Fibroblast of mammary gland (primary cell): ENCODE results near the gene TXK.
A peak's percentile ranks its signal among the peaks of the same experiment; 100 is the strongest.

Experiments used
- DNase-seq: peaks from one replicate; pipeline ENCODE4 v3.0.0-alpha.2; 2010; ENCODE audit warnings: low read depth
- H3K4me3 ChIP-seq: 2 replicates; pipeline ENCODE4 v1.5.1; 2011; ENCODE audit warnings: low read depth, mild to moderate bottlenecking, low read length, moderate library complexity; ENCODE audit not compliant: control insufficient read depth
- TF ChIP-seq, protein P1 (sequence below): conservative IDR thresholded peaks from 2 replicates; pipeline ENCODE4 v1.5.1; 2011; ENCODE audit warnings: low read depth, low read length, inconsistent platforms; ENCODE audit not compliant: control insufficient read depth, insufficient read depth

Gene TXK

DNA sequence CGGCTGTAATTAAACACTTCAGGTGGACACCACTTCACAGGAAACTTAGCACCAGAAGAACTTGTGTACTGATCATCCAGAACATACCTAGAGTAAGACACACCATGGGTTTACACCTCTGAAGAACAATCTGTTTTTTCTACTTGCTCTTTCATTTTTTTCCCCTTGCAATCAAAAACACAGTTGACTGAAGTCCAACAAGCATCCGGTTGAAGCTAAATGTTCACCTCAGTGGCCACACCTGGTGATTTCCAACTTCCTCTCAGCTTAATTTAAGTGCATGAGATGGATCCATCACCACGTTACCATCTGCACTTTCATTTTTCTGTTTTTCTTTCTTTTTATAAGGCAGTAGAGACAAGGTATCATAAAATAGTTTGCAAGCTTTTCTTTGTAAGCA lies 4.9 kb upstream of the TXK start:
- TF ChIP-seq, protein P1, sequence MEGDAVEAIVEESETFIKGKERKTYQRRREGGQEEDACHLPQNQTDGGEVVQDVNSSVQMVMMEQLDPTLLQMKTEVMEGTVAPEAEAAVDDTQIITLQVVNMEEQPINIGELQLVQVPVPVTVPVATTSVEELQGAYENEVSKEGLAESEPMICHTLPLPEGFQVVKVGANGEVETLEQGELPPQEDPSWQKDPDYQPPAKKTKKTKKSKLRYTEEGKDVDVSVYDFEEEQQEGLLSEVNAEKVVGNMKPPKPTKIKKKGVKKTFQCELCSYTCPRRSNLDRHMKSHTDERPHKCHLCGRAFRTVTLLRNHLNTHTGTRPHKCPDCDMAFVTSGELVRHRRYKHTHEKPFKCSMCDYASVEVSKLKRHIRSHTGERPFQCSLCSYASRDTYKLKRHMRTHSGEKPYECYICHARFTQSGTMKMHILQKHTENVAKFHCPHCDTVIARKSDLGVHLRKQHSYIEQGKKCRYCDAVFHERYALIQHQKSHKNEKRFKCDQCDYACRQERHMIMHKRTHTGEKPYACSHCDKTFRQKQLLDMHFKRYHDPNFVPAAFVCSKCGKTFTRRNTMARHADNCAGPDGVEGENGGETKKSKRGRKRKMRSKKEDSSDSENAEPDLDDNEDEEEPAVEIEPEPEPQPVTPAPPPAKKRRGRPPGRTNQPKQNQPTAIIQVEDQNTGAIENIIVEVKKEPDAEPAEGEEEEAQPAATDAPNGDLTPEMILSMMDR: no peak
- H3K4me3 ChIP-seq: no peak overlapping the region
- no peak for DNase-seq

- DNase-seq: no peak
- no peak overlapping the region for H3K4me3 ChIP-seq
- TF ChIP-seq, protein P1: no peak
These were observed 4.5 kb upstream of the TXK start for GRCh38 chr4:48138511-48138910.

GRCh38 chr4:48137846-48138245 lies 3.8 kb upstream of the TXK start:
- DNase-seq: no peak

GRCh38 chr4:48133669-48134068 lies 381 bp downstream of the TXK start:
- H3K4me3 ChIP-seq: no peak overlapping the region
- TF ChIP-seq, protein P1: no peak
- DNase-seq: peak; percentile 23

More at GRCh38 chr4:48137846-48138245, 3.8 kb upstream of the TXK start:
- TF ChIP-seq, protein P1: no peak
- H3K4me3 ChIP-seq: no peak overlapping the region

DNA sequence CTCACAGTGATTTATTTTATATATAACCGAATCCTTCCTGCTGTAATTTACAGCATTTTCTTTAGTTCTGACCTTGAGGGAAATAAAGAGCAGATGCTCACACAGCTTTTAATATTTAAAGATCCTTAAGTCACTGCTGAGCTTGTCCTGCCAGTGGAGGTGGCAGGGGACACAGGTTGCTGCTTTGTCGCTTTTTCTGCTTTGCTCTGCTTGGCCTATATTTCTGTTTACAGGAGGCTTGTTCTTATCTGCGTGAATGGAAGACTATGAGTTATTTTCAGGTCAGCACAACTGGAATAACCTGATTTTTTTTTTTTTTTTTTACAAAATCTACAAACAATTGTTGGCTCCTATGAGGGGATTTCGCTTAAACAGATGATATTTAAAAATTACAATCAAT lies 2.3 kb downstream of the TXK start:
- no peak overlapping the region for H3K4me3 ChIP-seq

DNA sequence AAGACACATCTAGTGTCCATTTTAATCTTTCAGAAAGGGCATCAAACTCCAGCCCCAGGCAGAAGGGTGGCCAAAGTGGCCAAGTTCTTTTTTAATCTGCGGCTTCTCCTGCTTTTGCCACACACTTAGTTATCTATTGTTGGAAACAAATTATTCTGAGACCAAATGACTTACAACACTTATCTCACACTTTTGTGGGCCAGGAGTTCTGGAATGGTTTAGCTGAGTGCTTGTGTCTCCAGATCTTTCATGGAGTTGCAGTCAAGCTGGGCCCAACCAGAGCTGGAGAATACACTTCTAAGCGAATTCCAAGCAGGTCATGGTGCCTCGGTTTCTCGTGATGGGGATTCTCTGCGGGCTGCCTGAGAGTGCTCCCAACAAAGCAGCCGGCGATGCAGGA lies 4.0 kb downstream of the TXK start:
- H3K4me3 ChIP-seq: no peak overlapping the region
- no peak for DNase-seq
- TF ChIP-seq, protein P1: no peak

More for the DNA sequence above, 2.3 kb downstream of the TXK start:
- TF ChIP-seq, protein P1: no peak
- DNase-seq: no peak

DNA sequence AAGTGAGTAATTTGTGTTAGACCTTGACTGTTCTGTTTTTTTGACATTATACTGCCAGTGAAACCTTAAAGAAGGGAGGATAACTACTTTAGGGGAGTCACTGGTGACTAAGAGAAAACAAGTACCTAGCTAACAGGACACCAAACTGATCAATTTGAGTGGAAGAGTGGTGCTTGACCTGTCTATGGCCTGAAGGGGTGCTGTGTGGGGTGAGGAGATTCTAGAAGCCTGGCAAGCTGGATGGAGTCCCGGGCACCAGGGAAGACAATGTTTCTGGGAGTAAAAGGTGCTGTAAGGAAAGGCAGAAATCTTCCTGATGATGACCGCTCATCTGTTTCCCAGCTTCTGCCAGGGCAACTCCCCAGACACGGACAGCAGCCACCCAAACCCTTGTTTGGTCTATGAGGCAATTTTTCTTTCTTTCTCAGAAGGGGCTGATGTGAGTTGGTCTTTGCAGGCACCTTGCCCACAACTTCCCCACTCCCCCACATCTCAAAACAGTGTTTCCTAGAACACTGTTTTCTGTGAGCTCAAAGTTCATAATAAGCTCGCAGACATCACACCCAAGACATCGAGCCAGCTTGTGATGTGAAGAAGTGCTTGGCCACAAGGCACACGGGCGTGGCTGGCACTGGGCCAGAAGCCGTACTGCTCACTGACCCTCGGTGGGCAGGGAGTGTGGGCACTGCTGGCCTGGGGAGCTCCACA lies 4.6 kb downstream of the TXK start:
- H3K4me3 ChIP-seq: no peak overlapping the region
- DNase-seq: no peak
- TF ChIP-seq, protein P1: peak; percentile 1
